Endothelial cell of umbilical vein (primary cell): ENCODE measurements around the gene IFNA2. TPM values are rescaled to one million over a fixed set of nuclear protein-coding genes. Genes with fewer than 3 reads are reported as not detected.

Experiments used
- BruUV-seq: library from RNA; stranded (reverse); fragments of 400-500 nt; replicated peaks from 2 replicates; lab custom pipeline; 2021; lab: Mats Ljungman, UMichigan
- CTCF ChIA-PET: fragments of 300-600, 350-600 bp; sonication (Branson Sonifier 250); formaldehyde crosslinking; loops from one replicate; lab custom pipeline; 2021; ENCODE audit warnings: antibody characterized with exemption, inconsistent platforms; lab: Charles Lee
- POLR2A ChIA-PET: fragments of 300-600, 350-600 bp; sonication (Branson Sonifier 250); formaldehyde crosslinking; loops from one replicate; lab custom pipeline; 2021; ENCODE audit warnings: antibody characterized with exemption, inconsistent platforms; lab: Charles Lee
- DNase-seq: peaks from one replicate; pipeline ENCODE4 v3.0.0-alpha.2; 2011; ENCODE audit warnings: low read depth, low spot score
- FAIRE-seq: peaks from 2 replicates; lab custom pipeline; 2011; peaks lifted over from hg19 to GRCh38; lab: Jason Lieb, UNC
- H2AFZ ChIP-seq: 2 replicates; pipeline ENCODE4 v1.6.0; 2012; ENCODE audit warnings: low read depth, low read length, control low read depth, inconsistent platforms
- H3K27ac ChIP-seq: 2 replicates; pipeline ENCODE4 v1.5.1; 2011; ENCODE audit warnings: low read depth, mild to moderate bottlenecking, control low read depth, low read length, moderate library complexity; ENCODE audit not compliant: insufficient read depth
- H3K27me3 ChIP-seq, 2 experiments: 2 replicates each; pipeline versions ENCODE4 v1.6.0 to v1.6.1; 2011; ENCODE audit warnings: low read length in 2 of 2, mixed read lengths in 1 of 2; ENCODE audit not compliant: control insufficient read depth in 2 of 2, insufficient read depth in 2 of 2
- H3K36me3 ChIP-seq, 2 experiments: 2 replicates in 1 of 2; 3 replicates in 1 of 2; pipeline ENCODE4 v1.5.1; 2011; ENCODE audit warnings: low read length in 2 of 2, mild to moderate bottlenecking in 1 of 2, moderate library complexity in 1 of 2; ENCODE audit not compliant: control insufficient read depth in 2 of 2, insufficient read depth in 2 of 2; ENCODE audit errors: extremely low read depth in 1 of 2
- H3K4me1 ChIP-seq: 3 replicates; pipeline ENCODE4 v1.5.1; 2011; ENCODE audit warnings: mild to moderate bottlenecking, low read length; ENCODE audit not compliant: control insufficient read depth, insufficient read depth; ENCODE audit errors: extremely low read depth
- H3K4me2 ChIP-seq: 2 replicates; pipeline ENCODE4 v1.6.1; 2011; ENCODE audit warnings: low read length, control low read depth, mixed read lengths; ENCODE audit not compliant: insufficient read depth
- H3K4me3 ChIP-seq, 3 experiments: fragments of 200-600 bp in 1 of 3; sonication (generic), shearing (Covaris generic) in 1 of 3; replicated peaks in 1 of 3; 2 replicates each; pipeline ENCODE4 v1.5.1; 2011 to 2016; ENCODE audit warnings: control low read depth in 3 of 3, low read length in 3 of 3, mild to moderate bottlenecking in 2 of 3, inconsistent platforms in 1 of 3, low read depth in 1 of 3, moderate library complexity in 1 of 3; ENCODE audit not compliant: insufficient read depth in 1 of 3
- H3K79me2 ChIP-seq: 2 replicates; pipeline ENCODE4 v1.6.0; 2012; ENCODE audit warnings: low read length, inconsistent platforms; ENCODE audit not compliant: control insufficient read depth, insufficient read depth
- H3K9ac ChIP-seq: replicated peaks from 2 replicates; pipeline ENCODE3; 2011; ENCODE audit warnings: low read length, control low read depth; ENCODE audit not compliant: insufficient read depth; ENCODE audit errors: extremely low read depth
- H3K9me1 ChIP-seq: replicated peaks from 3 replicates; pipeline ENCODE4 v1.6.0; 2011; ENCODE audit warnings: mild to moderate bottlenecking, low read length; ENCODE audit not compliant: control insufficient read depth, insufficient read depth; ENCODE audit errors: extremely low read depth
- H3K9me3 ChIP-seq: replicated peaks from 2 replicates; pipeline ENCODE4 v1.5.1; 2012; ENCODE audit warnings: low read length, inconsistent platforms; ENCODE audit not compliant: control insufficient read depth, insufficient read depth
- H4K20me1 ChIP-seq: replicated peaks from 2 replicates; pipeline ENCODE3; 2011; ENCODE audit warnings: mild to moderate bottlenecking, low read length; ENCODE audit not compliant: control insufficient read depth, insufficient read depth; ENCODE audit errors: extremely low read depth
- CTCF ChIP-seq, 2 donors: IDR thresholded peaks; 1 replicate in 1 of 2; 2 replicates in 1 of 2; pipeline ENCODE4 v1.5.1; 2011; ENCODE audit warnings: low read length in 2 of 2, mild to moderate bottlenecking in 2 of 2, moderate library complexity in 2 of 2, control low read depth in 1 of 2, inconsistent platforms in 1 of 2, low read depth in 1 of 2; ENCODE audit not compliant: insufficient read depth in 1 of 2; ENCODE audit errors: extremely low read depth in 1 of 2
- EZH2 ChIP-seq: IDR thresholded peaks from 2 replicates; pipeline ENCODE4 v1.6.1; 2012; ENCODE audit warnings: borderline replicate concordance, low read depth, mild to moderate bottlenecking, moderate library complexity, low read length, inconsistent platforms; ENCODE audit not compliant: severe bottlenecking
- FOS ChIP-seq: IDR thresholded peaks from 2 replicates; pipeline ENCODE4 v1.6.1; 2011; ENCODE audit warnings: mild to moderate bottlenecking, low read length, moderate library complexity, borderline replicate concordance; ENCODE audit not compliant: insufficient read depth
- GATA2 ChIP-seq: IDR thresholded peaks from 2 replicates; pipeline ENCODE4 v1.7.0; 2011; ENCODE audit warnings: low read depth, mild to moderate bottlenecking, moderate library complexity, mixed read lengths, low read length; ENCODE audit not compliant: insufficient read length, insufficient read depth
- JUN ChIP-seq: IDR thresholded peaks from 2 replicates; pipeline ENCODE4 v1.6.1; 2011; ENCODE audit warnings: borderline replicate concordance, low read depth; ENCODE audit not compliant: insufficient read length, insufficient read depth
- MAX ChIP-seq: IDR thresholded peaks from 2 replicates; pipeline ENCODE4 v1.6.1; 2011; ENCODE audit not compliant: insufficient read depth, insufficient read length
- MYC ChIP-seq: IDR thresholded peaks from one replicate; pipeline ENCODE4 v1.6.1; 2011; ENCODE audit warnings: mild to moderate bottlenecking, low read depth, low read length
- POLR2AphosphoS5 ChIP-seq: IDR thresholded peaks from 2 replicates; pipeline ENCODE4 v1.6.1; 2012; ENCODE audit warnings: low read depth, mild to moderate bottlenecking, control low read depth, low read length, moderate library complexity; ENCODE audit not compliant: insufficient read depth
- dilution Hi-C: fragments of 300-500 bp; cut with MboI; formaldehyde crosslinking; loops from one replicate; pipeline ENCODE4 v1.15.0; 2019; ENCODE audit warnings: low sequenced_read_pairs; ENCODE audit not compliant: extremely low pct_ligation_motif_present
- intact Hi-C: fragments of 100-400 bp; cut with micrococcal nuclease; formaldehyde crosslinking; loops from one replicate; pipeline ENCODE4 v1.10.0; 2022
- polyA plus RNA-seq, 4 experiments: library from polyadenylated mRNA; depleted of rRNA in 3 of 4; stranded (reverse) in 3 of 4; unstranded in 1 of 4; fragments of >200 nt; gene quantifications; 2 replicates each; pipeline versions ENCODE4 v1.2.1 to v1.2.3, GENCODE V29; 2011 to 2012; ENCODE audit warnings: missing spikeins in 1 of 4
- total RNA-seq: library from RNA; stranded (reverse); gene quantifications from 2 replicates; pipeline ENCODE4 v1.2.3, GENCODE V29; 2021

Gene IFNA2
- total and polyA plus RNA-seq, 2 donors (not counting 3 experiments of a cell fraction or from before 2014, with no cell fraction given) = not detected

- Histone ChIP-seq H3K4me3 (no peak overlapping the region), H3K27ac (no peak overlapping the region), H3K9me3 (no peaks in the 10 kb centered on the region), H3K9me1 (no peaks in the 10 kb centered on the region), H3K9ac (no peak overlapping the region), H4K20me1 (no peaks in the 10 kb centered on the region), H2AFZ (no peak overlapping the region), H3K4me1 (no peaks in the 10 kb centered on the region), H3K79me2 (no peaks in the 10 kb centered on the region), H3K36me3 (no peaks in the 10 kb centered on the region), H3K4me2 (no peak overlapping the region), H3K27me3 (peaks cover 24 to 44% of the 10 kb centered on the region in 2 experiments)
- ChIA-PET CTCF (interaction anchor here (1.3 to 1.7 kb wide), 2 partner anchors 21 to 95 kb away, joined by 3 to 7 read pairs; no protein-coding TSS in a partner anchor), POLR2A (no interaction called here)
- no peak for TF ChIP-seq MYC
- no peak for TF ChIP-seq EZH2
- TF ChIP-seq POLR2AphosphoS5 = no peak
- TF ChIP-seq JUN = no peak
- TF ChIP-seq GATA2 = no peak
- peak in 1 of 2 donors; percentile 25 for TF ChIP-seq CTCF (IDR thresholded peaks at IDR 0.05; ENCODE audit: extremely low read depth in 1 of 2, insufficient read depth in 1 of 2, low read depth in 1 of 2, low read length in 2 of 2)
- TF ChIP-seq MAX = no peak
- TF ChIP-seq FOS = no peak
- FAIRE-seq = no peak
- no peak for DNase-seq
- no TSS peak for BruUV-seq
- dilution Hi-C loops = no loop called here
- intact Hi-C loops = no loop called here
Observed at GRCh38 chr9:21413624-21414023, 28.4 kb upstream of the IFNA2 start.
